Right atrium auricular region (tissue), 2 donors: ENCODE results near the gene LMCD1. TPM values are rescaled to one million over a fixed set of nuclear protein-coding genes. Genes with fewer than 3 reads are reported as not detected.

ENCODE experiments used
- DNase-seq: peaks from one replicate; pipeline ENCODE4 v3.0.0-alpha.2; 2019; ENCODE audit warnings: low spot score
- H3K27ac ChIP-seq, 2 donors: fragments of 200-600 bp; sonication (generic); 1 replicate in 1 of 2; 2 replicates in 1 of 2; pipeline ENCODE4 v1.5.1; 2016 to 2019
- H3K27me3 ChIP-seq, 2 donors: fragments of 200-600 bp; sonication (generic); one replicate each; pipeline versions ENCODE4 v1.5.1 to v1.6.0; 2017 to 2019
- H3K36me3 ChIP-seq: fragments of 200-600 bp; sonication (generic); one replicate; pipeline ENCODE4 v1.5.1; 2016
- H3K4me1 ChIP-seq, 2 donors: fragments of 200-600 bp; sonication (generic); one replicate each; pipeline versions ENCODE4 v1.5.1 to v1.6.0; 2017 to 2019
- H3K4me3 ChIP-seq, 2 donors: fragments of 200-600 bp; sonication (generic); 1 replicate in 1 of 2; 2 replicates in 1 of 2; pipeline ENCODE4 v1.5.1; 2017 to 2019; ENCODE audit warnings: mild to moderate bottlenecking in 1 of 2, moderate library complexity in 1 of 2
- H3K9me3 ChIP-seq, 2 donors: fragments of 200-600 bp; sonication (generic); one replicate each; pipeline ENCODE4 v1.5.1; 2019
- total RNA-seq, 2 donors: library from RNA; depleted of rRNA; stranded (reverse); fragments of >200 nt; gene quantifications; one replicate each; pipeline ENCODE4 v1.1.0, GENCODE V29; 2016
- TF ChIP-seq, protein P1 (sequence below), 2 donors: fragments of 200-600 bp; sonication (generic); IDR thresholded peaks; one replicate each; pipeline ENCODE4 v1.5.1; 2019; ENCODE audit warnings: antibody characterized with exemption in 2 of 2

LMCD1 gene
- total RNA-seq, 2 donors from 2014 or later: 73.5 to 79.0 TPM

DNA sequence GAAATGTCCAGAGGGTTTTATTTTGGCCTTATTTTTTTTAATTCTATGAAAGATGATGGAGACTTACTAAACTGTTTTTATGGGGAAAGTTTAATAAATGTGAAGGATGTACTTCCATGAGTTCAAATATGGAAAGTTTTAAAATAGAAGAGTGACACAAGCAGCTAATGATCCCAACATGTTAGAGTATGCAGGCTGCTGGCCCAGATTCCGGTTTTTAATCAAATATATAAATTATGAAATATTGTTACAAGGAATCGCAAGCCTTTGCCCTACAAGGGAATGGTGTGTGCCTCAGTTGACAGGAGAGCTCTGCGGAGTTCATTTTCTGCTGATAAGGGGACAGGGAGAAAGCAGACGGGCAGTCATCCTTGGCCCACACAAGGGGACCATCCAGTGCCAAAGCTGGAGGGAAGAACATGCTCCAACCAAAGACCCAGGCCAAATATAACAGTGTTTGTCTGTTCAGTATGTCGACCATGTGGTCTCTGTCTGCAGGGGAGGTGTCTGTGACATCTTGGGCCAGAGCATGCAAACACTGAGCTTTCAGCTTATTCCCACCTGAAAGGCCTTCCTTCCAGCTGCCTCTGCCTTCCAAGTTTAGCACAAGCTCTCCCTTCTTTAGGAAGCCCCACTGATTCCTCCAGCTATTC is 73.2 kb downstream of the LMCD1 start:
- Histone ChIP-seq H3K36me3 (peaks cover 27% of the 10 kb centered on the region), H3K9me3 (no peaks in the 10 kb centered on the region), H3K27me3 (no peaks in the 10 kb centered on the region), H3K4me1 (peaks cover 0 to 35% of the 10 kb centered on the region in 2 donors), H3K4me3 (no peak overlapping the region), H3K27ac (peak overlapping the region; percentile 8 to 63)
- no peak for DNase-seq
- TF ChIP-seq, protein P1, sequence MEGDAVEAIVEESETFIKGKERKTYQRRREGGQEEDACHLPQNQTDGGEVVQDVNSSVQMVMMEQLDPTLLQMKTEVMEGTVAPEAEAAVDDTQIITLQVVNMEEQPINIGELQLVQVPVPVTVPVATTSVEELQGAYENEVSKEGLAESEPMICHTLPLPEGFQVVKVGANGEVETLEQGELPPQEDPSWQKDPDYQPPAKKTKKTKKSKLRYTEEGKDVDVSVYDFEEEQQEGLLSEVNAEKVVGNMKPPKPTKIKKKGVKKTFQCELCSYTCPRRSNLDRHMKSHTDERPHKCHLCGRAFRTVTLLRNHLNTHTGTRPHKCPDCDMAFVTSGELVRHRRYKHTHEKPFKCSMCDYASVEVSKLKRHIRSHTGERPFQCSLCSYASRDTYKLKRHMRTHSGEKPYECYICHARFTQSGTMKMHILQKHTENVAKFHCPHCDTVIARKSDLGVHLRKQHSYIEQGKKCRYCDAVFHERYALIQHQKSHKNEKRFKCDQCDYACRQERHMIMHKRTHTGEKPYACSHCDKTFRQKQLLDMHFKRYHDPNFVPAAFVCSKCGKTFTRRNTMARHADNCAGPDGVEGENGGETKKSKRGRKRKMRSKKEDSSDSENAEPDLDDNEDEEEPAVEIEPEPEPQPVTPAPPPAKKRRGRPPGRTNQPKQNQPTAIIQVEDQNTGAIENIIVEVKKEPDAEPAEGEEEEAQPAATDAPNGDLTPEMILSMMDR (IDR thresholded peaks at IDR 0.05): no peak

DNA sequence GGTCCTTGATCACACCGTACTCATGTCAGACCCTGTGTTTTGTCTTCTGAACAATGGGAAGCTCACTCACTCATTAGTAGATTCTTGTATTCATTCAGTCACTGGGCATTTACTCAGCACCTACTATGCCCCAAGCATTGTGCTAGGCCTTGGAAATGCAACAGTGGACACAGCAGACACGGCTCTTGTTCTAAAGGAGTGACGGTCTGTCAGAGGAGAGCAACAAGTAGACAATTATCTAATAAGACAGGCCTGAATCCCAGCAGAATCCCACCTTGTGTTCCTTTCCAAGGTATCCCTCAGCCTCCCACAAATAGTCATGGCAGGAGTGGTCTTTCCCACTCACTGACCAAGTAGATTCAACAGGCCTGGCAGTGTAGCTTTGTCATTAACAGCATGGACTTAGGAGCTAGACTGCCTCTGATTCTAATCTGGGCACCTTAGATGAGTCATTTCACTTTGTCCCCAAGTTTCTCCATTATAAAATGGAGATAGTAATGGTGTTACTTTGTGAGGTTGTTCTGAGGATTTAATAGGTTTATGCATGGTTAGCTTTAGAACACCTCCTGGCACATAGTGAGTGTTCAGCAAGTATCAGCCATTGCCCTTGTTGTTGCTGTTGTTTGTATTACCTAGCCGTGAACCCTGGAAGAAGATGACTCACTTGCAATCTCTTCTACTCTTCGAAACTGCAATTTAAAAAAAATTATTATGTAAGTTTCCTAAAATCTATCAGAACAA is 73.9 kb downstream of the LMCD1 start:
- H3K27me3 ChIP-seq: no peaks in the 10 kb centered on the region
- H3K4me3 ChIP-seq: no peak overlapping the region
- H3K4me1 ChIP-seq: peaks cover 0 to 35% of the 10 kb centered on the region in 2 donors
- H3K27ac ChIP-seq: peak overlapping the region in 1 of 2 donors; percentile 7
- TF ChIP-seq, protein P1 (IDR thresholded peaks at IDR 0.05): no peak
- no peaks in the 10 kb centered on the region for H3K9me3 ChIP-seq
- DNase-seq: no peak
- H3K36me3 ChIP-seq: peaks cover 20% of the 10 kb centered on the region

DNA sequence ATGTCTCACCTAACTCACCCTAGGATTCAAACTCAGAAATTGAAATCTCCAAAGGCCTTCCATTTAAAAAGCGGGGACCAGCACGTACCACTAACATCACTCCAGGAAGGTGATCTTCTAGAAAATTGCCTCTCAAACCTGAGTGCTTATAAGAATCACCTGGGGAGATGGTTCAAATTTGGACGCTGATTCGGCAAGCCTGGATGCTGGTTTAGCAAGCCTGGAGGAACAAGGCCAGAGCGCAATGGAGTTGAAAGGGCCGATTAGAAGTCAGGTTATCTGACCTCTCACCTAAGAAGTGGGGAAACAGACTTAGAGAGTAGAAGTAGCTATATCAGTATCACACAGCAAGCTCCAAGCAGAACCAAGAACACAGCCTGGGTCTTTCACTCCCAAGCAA is 74.8 kb downstream of the LMCD1 start:
- H3K4me3 ChIP-seq: no peak overlapping the region
- DNase-seq: no peak
- H3K27ac ChIP-seq: no peak overlapping the region
- TF ChIP-seq, protein P1 (IDR thresholded peaks at IDR 0.05): no peak
- peaks cover 11% of the 10 kb centered on the region for H3K36me3 ChIP-seq
- H3K9me3 ChIP-seq: no peaks in the 10 kb centered on the region
- no peaks in the 10 kb centered on the region for H3K27me3 ChIP-seq
- peaks cover 0 to 27% of the 10 kb centered on the region in 2 donors for H3K4me1 ChIP-seq

DNA sequence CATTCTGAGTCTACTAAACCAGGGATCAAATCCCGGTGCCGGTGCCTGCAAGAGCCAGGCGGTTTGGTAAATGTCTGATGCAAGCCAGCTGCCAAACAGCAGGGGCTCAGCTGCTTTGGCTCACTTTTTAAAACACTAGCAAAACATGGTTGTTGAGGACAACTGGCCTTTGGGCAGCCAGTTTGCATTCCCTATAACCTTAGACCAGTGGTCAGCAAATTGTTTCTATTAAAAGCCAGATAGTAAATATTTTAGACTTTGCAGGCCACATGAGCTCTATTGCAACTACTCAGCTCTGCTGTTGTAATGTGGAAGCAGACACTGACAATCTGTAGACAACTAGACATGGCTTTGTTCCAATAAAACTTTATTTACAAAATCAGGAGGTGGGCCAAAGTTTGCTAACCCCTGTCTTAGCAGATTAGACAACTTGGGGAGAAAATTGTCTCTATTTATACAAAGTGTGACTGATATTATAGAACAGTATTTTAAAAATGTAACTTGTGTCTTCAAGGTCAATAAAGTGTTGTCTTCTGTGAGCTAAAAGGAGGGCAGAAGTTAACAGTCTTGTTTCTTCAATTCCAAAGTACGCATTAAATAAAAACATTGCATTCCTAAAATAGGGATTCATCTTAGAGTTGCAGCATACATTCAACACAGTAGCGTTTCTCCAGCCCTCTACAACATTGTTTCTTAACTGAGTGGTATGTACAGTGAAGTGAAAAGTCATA is 75.4 kb downstream of the LMCD1 start:
- Histone ChIP-seq H3K4me1 (peaks cover 0 to 21% of the 10 kb centered on the region in 2 donors), H3K9me3 (no peaks in the 10 kb centered on the region), H3K4me3 (no peak overlapping the region), H3K27me3 (no peaks in the 10 kb centered on the region), H3K36me3 (peaks cover 7% of the 10 kb centered on the region), H3K27ac (no peak overlapping the region)
- DNase-seq: no peak
- TF ChIP-seq, protein P1 (IDR thresholded peaks at IDR 0.05): no peak

DNA sequence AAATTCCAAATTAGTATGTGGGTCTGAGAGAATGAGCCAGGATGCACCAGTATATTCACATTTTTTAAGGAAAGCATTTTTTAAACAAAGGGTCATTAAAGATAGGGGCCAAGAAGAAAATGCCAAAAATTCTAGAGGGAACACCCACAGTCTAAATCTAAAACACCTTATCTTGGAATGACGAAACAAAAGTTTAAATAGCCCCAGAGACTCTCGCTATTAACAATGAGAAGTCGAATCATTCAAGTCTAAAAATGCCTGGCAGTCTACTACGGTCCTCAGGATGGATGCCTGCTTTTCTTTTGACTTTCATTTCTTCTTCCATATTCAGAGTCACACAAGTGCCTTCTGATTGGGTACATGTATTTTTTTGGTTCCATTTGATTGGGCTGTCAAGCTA is 76.7 kb downstream of the LMCD1 start:
- no peak overlapping the region for H3K27ac ChIP-seq
- DNase-seq: no peak
- H3K27me3 ChIP-seq: no peaks in the 10 kb centered on the region
- TF ChIP-seq, protein P1 (IDR thresholded peaks at IDR 0.05): no peak
- no peak overlapping the region for H3K4me3 ChIP-seq
- H3K4me1 ChIP-seq: peaks cover 0 to 18% of the 10 kb centered on the region in 2 donors
- no peaks in the 10 kb centered on the region for H3K9me3 ChIP-seq
- peaks cover 7% of the 10 kb centered on the region for H3K36me3 ChIP-seq
